Measurements from ENCODE around the gene KPNA6. TPM values are rescaled to one million over a fixed set of nuclear protein-coding genes. Genes with fewer than 3 reads are reported as not detected.

Gene KPNA6
- polyA plus RNA-seq, 1 donor (not counting 4 experiments of a cell fraction or from before 2014, with no cell fraction given), result 42.6 TPM

GRCh38 chr1:32151319-32151787 is 43.5 kb downstream of the KPNA6 start:
- FAIRE-seq (no peak), DNase-seq (ENCODE audit: low read depth, low spot score) (no peak)
- Histone ChIP-seq H3K9me3 (ENCODE audit: control insufficient read depth, low read depth, low read length) (no peaks in the 10 kb centered on the region), H3K9ac (ENCODE audit: control insufficient read depth, extremely low read depth, insufficient read depth, low read length) (no peak overlapping the region), H3K36me3 (ENCODE audit: control insufficient read depth in 2 of 2, extremely low read depth in 1 of 2, insufficient read depth in 2 of 2, low read length in 2 of 2) (peaks cover 5 to 6% of the 10 kb centered on the region in 2 experiments), H3K4me1 (ENCODE audit: control insufficient read depth, extremely low read depth, insufficient read depth, low read length) (no peaks in the 10 kb centered on the region), H4K20me1 (ENCODE audit: control insufficient read depth, extremely low read depth, insufficient read depth, low read length) (no peaks in the 10 kb centered on the region), H3K9me1 (ENCODE audit: control insufficient read depth, extremely low read depth, insufficient read depth, low read length) (no peaks in the 10 kb centered on the region), H3K27ac (ENCODE audit: control insufficient read depth, insufficient read depth, low read length) (no peak overlapping the region), H3K4me3 (ENCODE audit: control insufficient read depth in 2 of 3, extremely low read depth in 1 of 3, insufficient read depth in 2 of 3, low read depth in 1 of 3, low read length in 3 of 3) (no peak overlapping the region), H3K4me2 (ENCODE audit: control insufficient read depth, extremely low read depth, insufficient read depth, low read depth, low read length) (no peak overlapping the region), H3K79me2 (ENCODE audit: control insufficient read depth, insufficient read depth, low read length) (peaks cover 65% of the 10 kb centered on the region), H2AFZ (ENCODE audit: control insufficient read depth, low read length) (no peak overlapping the region), H3K27me3 (ENCODE audit: control insufficient read depth, extremely low read depth, insufficient read depth, low read length) (no peaks in the 10 kb centered on the region)
- dilution Hi-C loops (cut with MboI; ENCODE audit: extremely low pct_ligation_motif_present, low sequenced_read_pairs), result no loop called here
- no peak for TF ChIP-seq CTCF (optimal IDR thresholded peaks at IDR 0.05 in 1 of 3, IDR thresholded peaks at IDR 0.05 in 1 of 3, conservative IDR thresholded peaks at IDR 0.05 in 1 of 3; ENCODE audit: extremely low read depth in 1 of 3, insufficient read depth in 2 of 3, low read length in 3 of 3)
- no peak for TF ChIP-seq EZH2 (IDR thresholded peaks at IDR 0.05; ENCODE audit: low read length)

GRCh38 chr1:32159189-32159588 is 51.3 kb downstream of the KPNA6 start:
- Histone ChIP-seq H3K9me3 (ENCODE audit: control insufficient read depth, low read depth, low read length) (no peaks in the 10 kb centered on the region), H3K4me3 (ENCODE audit: control insufficient read depth in 2 of 3, extremely low read depth in 1 of 3, insufficient read depth in 2 of 3, low read depth in 1 of 3, low read length in 3 of 3) (no peak overlapping the region), H3K9me1 (ENCODE audit: control insufficient read depth, extremely low read depth, insufficient read depth, low read length) (peaks cover 2% of the 10 kb centered on the region), H4K20me1 (ENCODE audit: control insufficient read depth, extremely low read depth, insufficient read depth, low read length) (no peaks in the 10 kb centered on the region), H3K79me2 (ENCODE audit: control insufficient read depth, insufficient read depth, low read length) (peaks cover 4% of the 10 kb centered on the region), H3K9ac (ENCODE audit: control insufficient read depth, extremely low read depth, insufficient read depth, low read length) (no peak overlapping the region), H3K4me1 (ENCODE audit: control insufficient read depth, extremely low read depth, insufficient read depth, low read length) (no peaks in the 10 kb centered on the region), H3K27me3 (ENCODE audit: control insufficient read depth, extremely low read depth, insufficient read depth, low read length) (no peaks in the 10 kb centered on the region), H3K36me3 (ENCODE audit: control insufficient read depth in 2 of 2, extremely low read depth in 1 of 2, insufficient read depth in 2 of 2, low read length in 2 of 2) (peaks cover 37 to 43% of the 10 kb centered on the region in 2 experiments), H3K27ac (ENCODE audit: control insufficient read depth, insufficient read depth, low read length) (no peak overlapping the region), H3K4me2 (ENCODE audit: control insufficient read depth, extremely low read depth, insufficient read depth, low read depth, low read length) (no peak overlapping the region), H2AFZ (ENCODE audit: control insufficient read depth, low read length) (no peak overlapping the region)
- TF ChIP-seq EZH2 (IDR thresholded peaks at IDR 0.05; ENCODE audit: low read length) (no peak), CTCF (optimal IDR thresholded peaks at IDR 0.05 in 1 of 3, IDR thresholded peaks at IDR 0.05 in 1 of 3, conservative IDR thresholded peaks at IDR 0.05 in 1 of 3; ENCODE audit: extremely low read depth in 1 of 3, insufficient read depth in 2 of 3, low read length in 3 of 3) (no peak)
- no peak for FAIRE-seq
- no peak for DNase-seq (ENCODE audit: low read depth, low spot score)
- dilution Hi-C loops (cut with MboI; ENCODE audit: extremely low pct_ligation_motif_present, low sequenced_read_pairs), result no loop called here
